HG03135 (cell line): Measurements from ENCODE around the gene USP14.
"Not testable (repeated sequence)": the region's sequence is repeated elsewhere in the genome, so short reads cannot be mapped to it uniquely, and the experiment has no call there.

Experiments
- ATAC-seq: cut with Tn5 transposase; IDR thresholded peaks from one replicate; pipeline ENCODE4 v1.9.1; 2021; ENCODE audit warnings: mild to moderate bottlenecking, moderate library complexity; ENCODE audit not compliant: unreplicated experiment

The USP14 gene

DNA sequence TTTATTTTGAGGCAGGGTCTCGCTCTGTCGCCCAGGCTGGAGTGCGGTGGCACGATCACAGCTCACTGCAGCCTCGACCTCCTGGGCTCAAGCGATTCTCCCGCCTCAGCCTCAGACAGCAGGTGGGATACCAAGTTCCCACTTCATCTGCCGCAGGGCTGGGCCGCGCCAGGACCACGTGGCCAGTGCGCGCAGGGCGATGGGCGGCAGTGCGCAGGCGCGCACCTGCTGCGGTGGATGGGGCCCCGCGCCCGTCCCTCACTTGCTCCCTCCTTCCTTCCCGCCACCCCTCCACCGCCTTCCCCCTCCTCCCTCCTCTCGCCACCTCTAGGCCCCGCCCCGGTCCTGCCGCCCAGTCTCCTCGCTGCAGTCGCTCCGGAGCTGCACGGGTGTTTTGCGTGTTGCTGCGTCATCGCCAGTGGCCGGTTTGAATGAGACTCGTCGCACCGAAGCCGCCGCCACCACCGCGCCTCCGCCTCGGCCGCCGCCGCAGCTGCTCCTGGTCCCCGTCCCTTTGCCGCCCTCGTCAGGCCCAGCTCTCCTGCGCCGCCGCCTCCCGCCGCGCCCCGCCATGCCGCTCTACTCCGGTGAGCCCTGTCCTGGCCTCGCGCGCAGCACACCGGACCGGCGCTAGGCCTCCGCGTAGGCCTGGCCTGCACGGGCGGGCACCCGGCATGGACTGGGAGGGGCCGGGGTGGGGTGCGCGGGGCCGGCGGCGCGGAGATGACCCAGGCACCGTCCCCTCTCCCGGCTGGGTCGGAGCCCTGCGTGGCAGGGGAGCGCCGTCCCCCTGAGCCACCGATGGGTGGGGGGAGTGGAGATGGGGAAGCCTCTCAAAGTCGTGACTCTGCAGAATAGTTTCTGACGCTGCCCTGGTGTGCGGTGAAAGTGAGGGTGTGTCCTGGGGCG, at the start of gene USP14:
Gene USP14, plus strand, starts transcription at position 430 of the 909 bp plus-strand sequence. Its CDS starts 142 bp downstream, at position 572.
- peak; percentile 92 for ATAC-seq

DNA sequence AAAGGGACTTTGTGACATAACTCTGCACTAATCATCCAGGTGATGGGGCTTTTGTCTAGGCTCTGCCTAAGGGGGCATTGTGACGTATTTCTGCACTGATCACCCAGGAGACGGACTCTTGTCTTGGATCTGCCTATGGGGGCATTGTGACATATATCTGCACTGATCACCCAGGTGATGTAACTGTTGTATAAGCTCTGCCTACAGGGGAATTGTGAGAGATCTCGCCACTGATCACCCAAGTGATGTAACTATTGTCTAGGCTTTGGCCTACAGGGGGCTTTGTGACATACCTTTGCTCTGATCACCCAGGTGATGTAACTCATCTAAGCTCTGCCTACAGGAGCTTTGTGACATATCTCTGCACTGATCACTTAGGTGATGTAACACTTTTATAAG, 49.7 kb upstream of the USP14 start:
- ATAC-seq = peak; percentile 5

DNA sequence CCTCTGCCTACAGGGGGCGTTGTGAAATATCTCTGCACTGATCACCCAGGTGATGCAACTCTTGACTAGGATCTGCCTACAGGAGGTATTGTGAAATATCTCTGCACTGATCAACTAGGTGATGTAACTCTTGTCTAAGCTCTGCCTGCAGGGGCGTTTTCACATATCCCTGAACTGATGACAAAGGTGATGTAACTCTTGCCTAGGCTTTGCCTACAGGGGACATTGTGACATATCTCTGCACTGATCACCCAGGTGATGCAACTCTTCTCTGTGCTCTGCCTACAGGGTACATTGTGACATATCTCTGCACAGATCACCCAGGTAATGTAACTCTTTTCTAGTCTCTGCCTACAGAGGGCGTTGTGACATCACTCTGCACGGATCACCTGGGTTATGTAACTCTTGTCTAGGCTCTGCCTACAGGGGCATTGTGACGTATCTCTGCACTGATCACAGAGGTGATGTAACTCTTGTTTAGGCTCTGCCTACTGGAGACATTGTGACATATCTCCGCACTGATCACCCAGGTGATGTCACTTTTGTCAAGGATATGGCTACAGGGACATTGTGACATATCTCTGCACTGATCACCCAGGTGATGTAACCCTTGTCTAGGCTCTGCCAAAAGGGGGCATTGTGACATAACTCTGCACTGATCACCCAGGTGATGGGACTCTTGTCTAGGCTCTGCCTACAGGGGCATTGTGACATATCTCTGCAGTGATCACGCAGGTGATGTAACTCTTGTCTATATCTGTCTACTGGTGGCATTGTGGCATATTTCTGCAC, 49.0 kb upstream of the USP14 start:
- ATAC-seq = not testable (repeated sequence)

DNA sequence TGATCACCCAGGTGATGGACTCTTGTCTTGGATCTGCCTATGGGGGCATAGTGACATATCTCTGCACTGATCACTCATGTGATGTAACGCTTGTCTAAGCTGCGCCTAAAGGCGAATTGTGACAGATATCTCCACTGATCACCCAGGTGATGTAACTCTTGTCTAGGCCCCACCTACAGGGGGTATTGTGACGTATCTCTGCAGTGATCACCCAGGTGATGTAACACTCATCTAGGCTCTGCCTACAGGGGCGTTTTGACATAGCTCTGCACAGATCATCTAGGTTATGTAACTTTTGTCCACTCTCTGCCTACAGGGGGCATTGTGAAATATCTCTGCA, 48.5 kb upstream of the USP14 start:
- ATAC-seq = not testable (repeated sequence)

DNA sequence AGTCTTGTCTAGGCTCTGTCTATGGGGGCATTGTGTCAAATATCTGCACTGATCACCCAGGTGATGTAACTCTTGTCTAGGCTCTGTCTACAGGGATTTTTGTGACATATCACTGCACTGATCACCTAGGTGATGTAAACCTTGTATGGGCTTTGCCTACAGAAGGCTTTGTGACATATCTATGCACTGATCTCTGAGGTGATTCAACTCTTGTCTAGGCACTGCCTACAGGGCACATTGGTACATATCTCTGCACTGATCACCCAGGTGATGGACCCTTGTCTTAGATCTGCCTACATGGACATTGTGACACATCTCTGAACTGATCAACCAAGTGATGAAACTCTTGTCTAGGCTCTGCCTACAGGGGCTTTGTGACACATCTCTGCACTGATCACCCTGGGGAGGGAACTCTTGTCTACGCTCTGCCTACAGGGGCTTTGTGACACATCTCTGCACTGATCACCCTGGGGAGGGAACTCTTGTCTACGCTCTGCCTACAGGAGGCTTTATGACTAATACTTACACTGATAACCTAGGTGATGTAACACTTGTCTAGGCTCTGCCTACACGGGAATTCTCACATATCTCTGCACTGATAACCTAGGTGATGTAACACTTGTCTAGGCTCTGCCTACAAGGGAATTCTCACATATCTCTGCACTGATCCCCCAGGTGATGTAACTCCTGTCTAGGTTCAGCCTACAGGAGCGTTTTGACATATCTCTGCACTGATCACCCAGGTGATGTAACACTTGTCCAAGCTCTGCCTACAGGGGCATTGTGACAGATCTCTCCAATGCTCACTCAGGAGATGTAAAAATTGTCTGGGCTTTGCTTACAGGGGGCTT, 47.8 kb upstream of the USP14 start:
- ATAC-seq = not testable (repeated sequence)

DNA sequence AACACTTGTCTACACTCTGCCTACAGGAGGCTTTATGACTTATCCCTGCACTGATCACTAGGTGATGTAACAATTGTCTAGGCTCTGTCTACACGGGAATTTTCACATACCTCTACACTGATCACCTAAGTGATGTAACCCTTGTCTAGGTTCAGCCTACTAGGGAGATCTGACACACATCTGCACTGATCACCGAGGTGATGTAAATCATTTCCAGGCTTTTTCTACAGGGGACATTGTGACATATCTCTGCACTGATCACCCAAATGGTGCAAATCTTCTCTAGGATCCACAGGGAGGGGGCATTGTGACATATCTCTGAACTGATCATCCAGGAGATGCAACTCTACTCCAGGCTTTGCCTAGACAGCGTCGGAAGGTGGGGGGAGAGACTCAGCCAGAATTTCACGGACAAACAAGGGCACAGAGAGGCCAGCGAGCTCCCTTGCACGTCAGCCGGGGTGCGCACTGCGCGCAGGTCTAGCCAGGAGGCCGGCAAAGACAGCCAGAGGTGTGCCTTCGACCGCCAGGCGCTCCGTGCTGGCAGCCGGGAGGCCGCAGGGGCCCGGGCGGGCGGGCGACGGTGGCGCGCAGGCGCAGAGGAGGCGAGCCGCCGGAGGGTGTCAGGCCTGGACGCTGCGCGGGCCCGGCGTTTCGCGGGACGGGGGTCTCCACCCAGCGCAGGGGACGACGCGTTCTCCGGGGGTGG, 46.9 kb upstream of the USP14 start:
- ATAC-seq = no peak

DNA sequence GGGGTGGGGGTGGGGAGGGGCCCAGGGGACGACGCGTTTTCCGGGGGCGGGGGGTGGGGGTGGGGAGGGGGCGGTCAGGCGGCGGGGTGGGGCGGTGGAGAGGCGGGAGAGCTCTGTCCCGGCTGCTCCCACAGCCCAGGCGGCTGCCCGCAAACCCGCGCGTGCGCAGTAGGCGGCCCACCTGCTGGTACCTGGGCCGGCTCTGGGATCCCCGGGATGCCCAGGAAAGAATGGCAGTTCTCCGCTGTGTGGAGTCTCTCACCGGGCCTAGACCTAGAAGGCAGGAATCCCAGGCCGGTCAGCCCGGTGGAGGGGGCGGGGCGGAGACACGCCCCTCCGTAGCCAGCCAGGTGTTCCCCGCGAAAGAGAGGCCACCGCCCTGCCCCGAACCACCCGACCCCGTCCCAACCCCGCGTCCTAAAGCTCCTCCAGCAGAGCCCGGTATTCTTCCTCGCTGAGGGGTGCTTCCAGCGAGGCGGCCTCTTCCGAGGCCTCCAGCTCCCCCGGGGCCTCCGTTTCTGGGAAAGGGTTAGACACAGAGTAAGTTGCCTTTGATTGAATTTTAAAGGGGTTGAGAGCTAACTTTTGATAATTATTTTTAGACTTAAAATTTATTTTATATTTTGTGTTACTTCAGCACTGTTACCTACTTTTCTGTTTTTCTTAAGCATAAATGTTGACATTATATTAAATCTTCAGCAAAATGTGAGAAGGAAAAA, 46.2 kb upstream of the USP14 start:
- not testable (repeated sequence) for ATAC-seq

DNA sequence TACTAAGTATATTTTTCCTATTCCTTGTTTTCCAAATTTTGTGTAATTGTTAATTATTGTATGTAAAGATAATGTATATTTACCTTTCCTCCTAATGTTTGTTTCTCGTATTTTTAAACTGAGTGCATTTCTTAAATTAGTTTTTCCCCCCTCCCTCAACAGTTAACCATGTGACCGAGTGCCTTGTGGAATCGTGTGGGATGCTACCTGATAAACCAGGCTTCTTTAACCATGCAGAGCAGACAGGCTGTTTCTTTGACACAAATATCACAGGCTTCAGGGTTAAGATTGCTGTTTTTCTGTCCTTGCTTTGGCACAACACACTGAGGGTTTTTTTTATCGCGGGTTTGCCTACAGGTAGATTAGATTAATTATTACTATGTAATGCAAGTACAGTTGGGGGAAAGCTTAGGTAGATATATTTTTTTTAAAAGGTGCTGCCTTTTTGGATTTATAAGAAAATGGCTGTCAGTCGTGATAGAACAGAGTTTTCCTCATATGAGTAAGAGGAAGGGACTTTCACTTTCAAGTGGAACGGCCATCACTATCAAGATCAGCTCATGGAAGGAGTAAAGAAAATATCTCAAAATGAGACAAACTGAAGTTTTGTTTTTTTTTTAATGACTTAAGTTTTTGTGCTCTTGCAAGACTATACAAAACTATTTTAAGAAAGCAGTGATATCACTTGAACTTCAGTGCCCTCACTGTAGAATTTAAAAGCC, 37.7 kb upstream of the USP14 start:
- ATAC-seq = not testable (repeated sequence)

DNA sequence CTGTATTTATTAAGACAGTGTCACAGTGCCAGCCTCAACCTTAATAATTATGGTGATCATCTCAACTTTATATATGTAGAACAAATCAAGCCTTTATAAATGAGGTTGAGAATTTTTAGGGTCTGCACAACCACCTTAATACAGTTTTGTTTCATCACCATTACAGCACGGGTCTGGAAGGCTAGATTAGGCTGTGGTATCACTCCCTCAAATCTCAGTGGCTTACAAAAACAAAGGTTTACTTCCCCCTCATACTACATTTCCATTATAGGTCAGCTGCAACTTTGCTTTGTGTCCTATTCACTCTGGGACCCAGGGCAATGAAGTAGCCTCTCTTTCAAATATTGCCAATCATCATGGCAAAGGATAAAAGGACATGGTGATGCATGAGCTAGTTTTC, 23.3 kb upstream of the USP14 start:
- no peak for ATAC-seq

DNA sequence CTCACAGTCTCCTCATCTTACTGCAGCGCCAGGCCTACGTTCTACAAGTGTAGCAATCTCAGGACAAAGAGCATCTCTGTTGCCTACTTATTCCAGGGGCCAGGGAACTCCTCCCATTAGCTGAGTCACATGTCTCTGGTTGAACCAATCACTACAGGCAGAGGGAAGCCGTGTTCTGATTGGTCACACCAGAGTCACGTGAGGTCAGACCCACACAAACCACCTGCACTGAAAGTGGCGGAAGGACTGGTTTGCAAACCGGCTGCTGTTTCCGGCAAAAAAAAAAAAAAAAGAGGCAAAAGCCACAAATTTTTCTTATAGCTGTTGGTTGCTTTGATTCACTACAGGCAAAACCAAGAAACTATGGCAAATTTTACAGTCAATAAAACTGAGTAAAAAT, 21.9 kb upstream of the USP14 start:
- no peak for ATAC-seq

DNA sequence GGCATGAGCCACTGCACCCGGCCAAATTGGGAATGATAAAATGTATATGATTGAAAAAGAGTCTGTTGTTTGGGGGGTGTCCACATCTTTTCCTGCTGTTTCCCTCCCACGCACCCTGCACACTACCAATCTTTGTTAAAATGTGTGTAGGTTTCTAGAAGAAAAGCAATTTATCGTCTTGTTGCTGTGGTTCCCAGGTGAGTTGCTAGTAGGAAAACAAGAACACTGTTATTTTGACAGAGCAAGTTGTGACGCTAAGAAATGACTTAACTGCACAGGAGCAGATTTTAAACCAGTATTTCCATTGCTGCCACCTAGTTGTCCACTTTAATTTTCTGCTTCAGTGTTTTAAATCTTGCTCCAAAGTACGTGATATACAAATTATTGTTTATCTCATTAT, 21.0 kb upstream of the USP14 start:
- ATAC-seq = no peak

DNA sequence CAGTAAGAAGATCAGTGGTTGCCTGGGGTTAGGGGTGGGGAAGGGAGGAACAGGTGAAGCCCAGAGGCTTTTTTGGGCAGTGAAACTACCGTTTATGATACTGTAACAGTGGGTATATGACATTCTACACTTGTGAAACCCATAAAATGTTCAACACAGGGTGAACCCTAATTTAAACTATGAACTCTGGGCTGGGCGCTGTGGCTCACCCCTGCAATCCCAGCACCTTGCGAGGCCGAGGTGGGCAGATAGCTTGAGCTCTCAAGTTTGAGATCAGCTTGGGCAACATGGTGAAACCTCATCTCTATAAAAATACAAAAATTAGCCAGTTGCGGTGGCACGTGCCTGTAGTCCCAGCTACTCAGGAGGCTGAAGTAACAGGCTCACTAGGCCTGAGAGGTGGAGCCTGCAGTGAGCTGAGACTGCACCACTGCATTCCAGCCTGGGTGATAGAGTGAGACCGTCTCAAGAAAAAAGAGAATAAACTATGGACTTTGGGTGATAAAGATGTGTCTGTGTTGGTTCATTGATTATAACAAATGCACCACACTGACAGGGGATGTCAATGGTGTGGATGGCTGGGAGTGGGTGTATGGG, 17.6 kb upstream of the USP14 start:
- no peak for ATAC-seq

DNA sequence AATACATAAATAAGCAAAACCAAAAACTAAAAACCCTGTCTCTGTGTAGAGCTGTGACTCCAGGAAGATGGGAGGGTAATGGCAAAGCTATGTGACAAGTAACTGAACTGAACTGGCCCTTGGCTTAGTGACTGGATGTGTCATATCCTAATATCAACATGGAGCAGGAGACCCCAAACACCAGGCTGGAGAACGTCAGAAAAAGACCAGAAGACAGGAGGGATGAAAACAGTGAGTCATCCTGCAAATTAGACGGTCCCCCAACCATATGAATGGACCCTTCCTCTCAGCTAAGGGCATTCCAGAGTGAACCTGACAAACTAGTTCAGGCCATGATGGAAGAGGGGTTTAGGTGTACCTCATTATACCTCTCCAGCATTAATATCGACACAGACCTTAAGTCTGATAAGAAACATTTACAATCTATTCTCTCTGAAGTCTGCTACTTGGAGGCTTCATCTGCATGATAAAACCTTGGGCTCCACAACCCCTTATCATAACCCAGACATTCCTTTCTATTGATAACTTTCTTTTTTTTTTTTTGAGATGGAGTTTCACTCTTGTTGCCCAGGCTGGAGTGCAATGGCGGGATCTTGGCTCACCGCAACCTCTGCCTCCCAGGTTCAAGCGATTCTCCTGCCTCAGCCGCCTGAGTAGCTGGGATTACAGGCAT, 15.6 kb upstream of the USP14 start:
- not testable (repeated sequence) for ATAC-seq

DNA sequence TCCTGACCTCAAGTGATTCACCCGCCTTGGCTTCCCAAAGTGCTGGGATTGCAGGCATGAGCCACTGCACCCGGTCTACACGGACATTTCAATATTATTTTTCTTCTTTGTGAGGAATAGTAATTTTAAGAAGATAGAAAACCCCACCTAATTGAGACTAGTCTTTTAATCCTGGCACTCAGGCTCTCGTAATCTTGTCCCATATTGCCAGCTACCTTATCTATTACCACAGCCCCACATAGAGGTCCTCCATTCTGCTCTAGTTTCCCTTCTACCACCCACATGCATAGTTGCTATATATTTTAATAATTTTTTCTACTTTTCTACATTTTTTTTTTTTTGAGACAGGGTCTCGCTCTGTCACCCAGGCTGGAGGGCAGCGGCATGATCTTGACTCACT, 9.5 kb upstream of the USP14 start:
- no peak for ATAC-seq

DNA sequence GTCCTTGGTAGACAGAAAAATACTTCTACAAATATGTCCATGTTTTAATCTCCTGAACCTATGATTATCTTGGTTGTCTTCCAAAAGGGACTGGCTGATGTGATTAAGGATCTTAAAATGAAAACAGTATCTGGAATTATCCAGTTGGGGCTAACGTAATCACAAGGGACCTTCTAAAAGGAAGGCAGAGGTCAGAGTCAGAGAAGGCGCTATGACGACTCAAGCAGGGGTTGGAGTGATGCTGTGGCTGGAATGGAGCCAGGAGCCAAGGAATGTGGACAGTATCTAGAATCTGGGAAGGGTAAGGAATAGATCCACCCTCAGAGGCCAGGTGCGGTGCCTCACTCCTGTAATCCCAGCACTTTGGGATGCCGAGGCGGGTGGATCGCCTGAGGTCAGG, 4.2 kb upstream of the USP14 start:
- no peak for ATAC-seq

DNA sequence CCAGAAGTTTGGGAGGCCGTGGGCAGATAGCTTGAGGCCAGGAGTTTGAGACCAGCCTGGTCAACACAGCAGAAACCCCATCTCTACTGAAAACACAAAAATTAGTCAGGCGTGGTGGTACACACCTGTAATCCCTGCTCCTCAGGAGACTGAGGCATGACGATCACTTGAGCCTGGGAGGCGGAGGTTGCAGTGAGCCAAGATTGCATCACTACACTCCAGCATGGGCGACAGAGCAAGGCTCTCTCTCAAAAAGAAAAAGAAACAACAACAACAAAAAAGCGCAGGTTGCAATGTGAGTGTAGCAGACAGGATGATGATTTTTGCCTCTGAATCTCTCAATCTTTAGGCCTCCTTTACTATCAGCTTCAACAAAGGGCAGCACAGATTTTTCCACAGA, 2.7 kb upstream of the USP14 start:
- no peak for ATAC-seq

DNA sequence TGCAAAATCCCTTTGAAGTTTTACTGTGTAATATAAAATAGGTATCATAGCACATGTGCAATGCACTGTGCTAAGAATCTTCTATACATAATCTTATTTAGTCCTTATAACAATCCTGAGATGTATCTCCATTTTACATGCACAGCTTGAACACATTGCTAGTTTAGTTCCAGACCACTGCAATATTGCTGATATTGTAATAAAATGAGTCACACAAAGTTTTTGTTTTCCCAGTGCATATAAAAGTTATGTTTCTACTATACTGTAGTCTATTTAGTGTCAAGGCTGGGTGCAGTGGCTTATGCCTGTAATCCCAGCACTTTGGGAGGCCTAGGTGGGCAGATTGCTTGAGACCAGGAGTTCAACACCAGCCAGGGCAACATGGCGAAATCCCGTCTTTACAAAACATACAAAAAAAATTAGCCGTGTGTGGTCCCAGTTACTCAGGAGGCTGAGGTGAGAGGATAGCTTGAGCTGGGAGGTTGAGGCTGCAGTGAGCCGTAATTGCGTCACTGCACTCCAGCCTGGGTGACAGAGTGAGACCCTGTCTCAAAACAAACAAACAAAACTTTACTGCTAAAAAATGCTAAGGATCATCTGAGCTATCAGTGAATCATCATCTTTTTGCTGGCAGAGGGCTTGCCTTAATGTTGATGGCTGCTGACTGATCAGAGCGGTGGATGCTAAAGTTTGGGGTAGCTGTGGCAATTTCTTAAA, 1.7 kb upstream of the USP14 start:
- ATAC-seq = no peak
